ENCODE measurements around the gene TMEM151A.

Gene TMEM151A

GRCh38 chr11:66272596-66272995 lies 19.1 kb upstream of the TMEM151A start:
- H4K20me1 ChIP-seq (ENCODE audit: insufficient read depth, low read length), result no peaks in the 10 kb centered on the region
- no peak for DNase-seq

GRCh38 chr11:66274219-66274618 lies 17.5 kb upstream of the TMEM151A start:
- Histone ChIP-seq H3K36me3 (replicated peaks; ENCODE audit: insufficient read depth, low read length) (0 out of 2 replicates have a peak, but pooled peaks cover 3% of the 10 kb centered on the region), H3K4me3 (ENCODE audit: low read length) (no peak overlapping the region), H3K27me3 (replicated peaks; ENCODE audit: insufficient read depth, low read length) (no peaks in the 10 kb centered on the region; the same call in 1 of the 2 replicates), H3K79me2 (ENCODE audit: low read length) (peaks cover 27% of the 10 kb centered on the region), H3K9me2 (replicated peaks; ENCODE audit: insufficient read depth, low read length) (no peaks in the 10 kb centered on the region), H3F3A (ENCODE audit: insufficient read depth, low read length) (0 out of 2 replicates have a peak, but pooled peaks cover 5% of the 10 kb centered on the region), H3K27ac (ENCODE audit: low read length) (no peak overlapping the region), H3K9me3 (replicated peaks; ENCODE audit: insufficient read depth, low read length) (no peaks in the 10 kb centered on the region), H3K4me2 (ENCODE audit: low read depth, low read length) (no peak overlapping the region), H3K9ac (ENCODE audit: low read length) (no peak overlapping the region), H4K20me1 (ENCODE audit: insufficient read depth, low read length) (no peaks in the 10 kb centered on the region), H2AFZ (ENCODE audit: low read length) (no peak overlapping the region), H3K4me1 (ENCODE audit: low read length) (peaks cover 8% of the 10 kb centered on the region; the same call in 1 of the 2 replicates)
- DNase-seq, result no peak
- no peak for TF ChIP-seq EZH2phosphoT487 (IDR thresholded peaks at IDR 0.05; ENCODE audit: low read length)
- TF ChIP-seq, protein P1, sequence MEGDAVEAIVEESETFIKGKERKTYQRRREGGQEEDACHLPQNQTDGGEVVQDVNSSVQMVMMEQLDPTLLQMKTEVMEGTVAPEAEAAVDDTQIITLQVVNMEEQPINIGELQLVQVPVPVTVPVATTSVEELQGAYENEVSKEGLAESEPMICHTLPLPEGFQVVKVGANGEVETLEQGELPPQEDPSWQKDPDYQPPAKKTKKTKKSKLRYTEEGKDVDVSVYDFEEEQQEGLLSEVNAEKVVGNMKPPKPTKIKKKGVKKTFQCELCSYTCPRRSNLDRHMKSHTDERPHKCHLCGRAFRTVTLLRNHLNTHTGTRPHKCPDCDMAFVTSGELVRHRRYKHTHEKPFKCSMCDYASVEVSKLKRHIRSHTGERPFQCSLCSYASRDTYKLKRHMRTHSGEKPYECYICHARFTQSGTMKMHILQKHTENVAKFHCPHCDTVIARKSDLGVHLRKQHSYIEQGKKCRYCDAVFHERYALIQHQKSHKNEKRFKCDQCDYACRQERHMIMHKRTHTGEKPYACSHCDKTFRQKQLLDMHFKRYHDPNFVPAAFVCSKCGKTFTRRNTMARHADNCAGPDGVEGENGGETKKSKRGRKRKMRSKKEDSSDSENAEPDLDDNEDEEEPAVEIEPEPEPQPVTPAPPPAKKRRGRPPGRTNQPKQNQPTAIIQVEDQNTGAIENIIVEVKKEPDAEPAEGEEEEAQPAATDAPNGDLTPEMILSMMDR (IDR thresholded peaks at IDR 0.05; ENCODE audit: low read length), result no peak
- no peak for TF ChIP-seq EZH2 (optimal IDR thresholded peaks at IDR 0.05; ENCODE audit: low read depth, low read length)

More at GRCh38 chr11:66272596-66272995, 19.1 kb upstream of the TMEM151A start:
- 0 out of 2 replicates have a peak, but pooled peaks cover 3% of the 10 kb centered on the region for H3K36me3 ChIP-seq (replicated peaks; ENCODE audit: insufficient read depth, low read length)
- no peak overlapping the region for H3K4me3 ChIP-seq (ENCODE audit: low read length)
- peaks cover 14% of the 10 kb centered on the region; the same call in 1 of the 2 replicates for H3F3A ChIP-seq (ENCODE audit: insufficient read depth, low read length)
- peaks cover 8% of the 10 kb centered on the region; the same call in 1 of the 2 replicates for H3K4me1 ChIP-seq (ENCODE audit: low read length)
- H3K4me2 ChIP-seq (ENCODE audit: low read depth, low read length), result no peak overlapping the region
- no peak overlapping the region for H3K9ac ChIP-seq (ENCODE audit: low read length)
- H3K79me2 ChIP-seq (ENCODE audit: low read length), result peaks cover 32% of the 10 kb centered on the region
- H3K27me3 ChIP-seq (replicated peaks; ENCODE audit: insufficient read depth, low read length), result no peaks in the 10 kb centered on the region
- H3K27ac ChIP-seq (ENCODE audit: low read length), result no peak overlapping the region
- H3K9me3 ChIP-seq (replicated peaks; ENCODE audit: insufficient read depth, low read length), result no peaks in the 10 kb centered on the region
- no peak for TF ChIP-seq EZH2phosphoT487 (IDR thresholded peaks at IDR 0.05; ENCODE audit: low read length)
- TF ChIP-seq EZH2 (optimal IDR thresholded peaks at IDR 0.05; ENCODE audit: low read depth, low read length), result no peak
- TF ChIP-seq, protein P1 (IDR thresholded peaks at IDR 0.05; ENCODE audit: low read length), result no peak
- no peak overlapping the region for H2AFZ ChIP-seq (ENCODE audit: low read length)
- H3K9me2 ChIP-seq (replicated peaks; ENCODE audit: insufficient read depth, low read length), result no peaks in the 10 kb centered on the region

DNA sequence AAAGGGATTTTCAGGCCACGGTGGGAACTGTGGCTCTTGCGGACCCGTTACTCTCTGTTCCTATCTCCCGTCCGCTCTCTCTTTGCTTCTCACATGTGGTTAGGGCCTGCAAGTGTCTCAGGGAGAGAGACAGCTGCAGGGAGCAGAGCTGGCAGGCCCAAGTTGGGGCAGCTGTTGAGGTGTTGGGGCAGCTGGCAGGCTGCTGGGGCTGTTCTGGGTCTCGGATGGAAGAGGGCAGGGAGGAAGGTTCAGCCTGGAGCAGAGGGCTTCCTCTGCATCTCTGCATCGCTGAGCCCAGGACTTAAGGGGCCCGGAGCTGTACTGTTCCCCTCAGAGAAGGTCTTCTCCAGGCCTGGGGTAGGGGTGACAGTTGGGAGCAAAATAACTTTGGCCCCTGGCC lies 16.3 kb upstream of the TMEM151A start:
- Histone ChIP-seq H3K79me2 (ENCODE audit: low read length) (peaks cover 15% of the 10 kb centered on the region), H4K20me1 (ENCODE audit: insufficient read depth, low read length) (no peaks in the 10 kb centered on the region), H3K4me1 (ENCODE audit: low read length) (no peaks in the 10 kb centered on the region), H3K9ac (ENCODE audit: low read length) (no peak overlapping the region), H3K27ac (ENCODE audit: low read length) (no peak overlapping the region), H2AFZ (ENCODE audit: low read length) (no peak overlapping the region), H3K27me3 (replicated peaks; ENCODE audit: insufficient read depth, low read length) (no peaks in the 10 kb centered on the region; the same call in 1 of the 2 replicates), H3K9me3 (replicated peaks; ENCODE audit: insufficient read depth, low read length) (no peaks in the 10 kb centered on the region), H3K4me3 (ENCODE audit: low read length) (no peak overlapping the region), H3K36me3 (replicated peaks; ENCODE audit: insufficient read depth, low read length) (0 out of 2 replicates have a peak, but pooled peaks cover 3% of the 10 kb centered on the region), H3K9me2 (replicated peaks; ENCODE audit: insufficient read depth, low read length) (no peaks in the 10 kb centered on the region), H3F3A (ENCODE audit: insufficient read depth, low read length) (0 out of 2 replicates have a peak, but pooled peaks cover 2% of the 10 kb centered on the region), H3K4me2 (ENCODE audit: low read depth, low read length) (no peak overlapping the region)
- TF ChIP-seq, protein P1 (IDR thresholded peaks at IDR 0.05; ENCODE audit: low read length), result no peak
- TF ChIP-seq EZH2 (optimal IDR thresholded peaks at IDR 0.05; ENCODE audit: low read depth, low read length) (no peak), EZH2phosphoT487 (IDR thresholded peaks at IDR 0.05; ENCODE audit: low read length) (no peak)
- DNase-seq, result no peak
